Esophagus (tissue), 2 donors: ENCODE results near the gene ORMDL2. TPM values are rescaled to one million over a fixed set of nuclear protein-coding genes. Genes with fewer than 3 reads are reported as not detected.

ENCODE experiments used
- H3K27ac ChIP-seq, 2 donors: one replicate each; pipeline ENCODE4 v1.5.1; 2013; ENCODE audit warnings: low read depth in 2 of 2, mild to moderate bottlenecking in 2 of 2, inconsistent platforms in 1 of 2, low read length in 1 of 2, moderate library complexity in 1 of 2
- H3K27me3 ChIP-seq, 2 donors: one replicate each; pipeline ENCODE4 v1.6.1; 2013; ENCODE audit warnings: low read length in 2 of 2, control low read depth in 1 of 2, mild to moderate bottlenecking in 1 of 2; ENCODE audit not compliant: insufficient read depth in 2 of 2, control insufficient read depth in 1 of 2
- H3K36me3 ChIP-seq, 2 donors: one replicate each; pipeline ENCODE4 v1.6.1; 2013; ENCODE audit warnings: low read length in 1 of 2; ENCODE audit not compliant: control insufficient read depth in 2 of 2, insufficient read depth in 2 of 2
- H3K4me1 ChIP-seq, 2 donors: one replicate each; pipeline ENCODE4 v1.6.1; 2013; ENCODE audit warnings: low read length in 1 of 2; ENCODE audit not compliant: control insufficient read depth in 2 of 2, insufficient read depth in 2 of 2
- H3K4me3 ChIP-seq, 2 donors: one replicate each; pipeline ENCODE4 v1.5.1; 2013; ENCODE audit warnings: low read length in 2 of 2, mild to moderate bottlenecking in 2 of 2, low read depth in 1 of 2, moderate library complexity in 1 of 2
- H3K9me3 ChIP-seq, 2 donors: one replicate each; pipeline ENCODE4 v1.6.1; 2013; ENCODE audit warnings: mild to moderate bottlenecking in 2 of 2, low read depth in 1 of 2, low read length in 1 of 2, moderate library complexity in 1 of 2; ENCODE audit not compliant: control insufficient read depth in 2 of 2, insufficient read depth in 1 of 2
- WGBS, 2 donors: extraction: QIAGEN DNeasy Blood & Tissue Kit; methylation state at CpG; one replicate each; pipeline ENCODE4 v1.1.7; 2013; 5-methylcytosine and 5-hydroxymethylcytosine counted together
- polyA plus RNA-seq, 2 donors: library from polyadenylated mRNA; stranded (reverse); fragments of 200-250 nt; gene quantifications; one replicate each; pipeline ENCODE4 v1.2.3, GENCODE V29; 2013
- donor health status: healthy with polysubstance abuse.
- donor health status: Bipolar disorder and iron deficiency.

The ORMDL2 gene
- polyA plus RNA-seq, 2 donors, result 97.1 to 100 TPM

DNA sequence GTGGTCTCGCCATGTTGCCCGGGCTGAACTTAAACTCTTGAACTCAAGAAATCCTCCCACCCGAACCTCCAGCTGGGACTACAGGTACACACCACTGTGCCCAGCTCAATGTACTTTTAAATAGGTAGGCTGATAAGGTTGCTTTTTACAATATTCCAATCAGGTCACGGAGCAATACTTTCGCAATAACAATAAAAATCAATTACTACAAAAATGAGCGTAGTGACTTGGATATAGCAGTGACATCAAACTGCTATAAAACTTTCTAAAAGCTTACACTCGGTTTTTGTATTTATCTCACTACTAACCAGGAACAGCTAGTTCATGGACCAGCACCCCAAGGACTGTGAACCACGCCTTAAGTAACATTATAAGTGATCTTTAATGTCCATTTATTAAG is 10.9 kb upstream of the ORMDL2 start:
- Histone ChIP-seq H3K27me3 (no peaks in the 10 kb centered on the region), H3K36me3 (peaks cover 0 to 8% of the 10 kb centered on the region in 2 donors)

DNA sequence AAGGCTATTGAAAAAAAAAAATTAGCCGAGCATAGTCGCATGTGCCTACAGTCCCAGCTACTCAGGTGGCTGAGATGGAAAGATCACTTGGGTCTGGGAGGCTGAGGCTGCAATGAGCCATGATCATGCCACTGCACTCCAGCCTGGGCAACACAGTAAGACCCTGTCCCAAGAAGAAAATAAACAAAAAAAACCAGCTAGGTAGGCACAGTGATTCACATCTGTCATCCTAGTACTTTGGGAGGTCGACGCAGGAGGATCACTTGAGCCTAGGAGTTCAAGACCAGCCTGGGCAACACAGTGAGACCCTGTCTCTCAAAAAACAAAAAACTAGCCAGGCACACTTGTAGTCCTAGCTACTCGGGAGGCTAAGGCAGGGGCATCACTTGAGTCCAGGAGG is 8.6 kb upstream of the ORMDL2 start:
- H3K9me3 ChIP-seq, result no peaks in the 10 kb centered on the region
- no peak overlapping the region for H3K27ac ChIP-seq
- H3K4me1 ChIP-seq, result no peaks in the 10 kb centered on the region
- peaks cover 0 to 6% of the 10 kb centered on the region in 2 donors for H3K36me3 ChIP-seq
- H3K4me3 ChIP-seq, result no peak overlapping the region
- WGBS, 2 donors, result 80 to 91% methylated on average over 5 of the region's 5 CpGs
- H3K27me3 ChIP-seq, result no peaks in the 10 kb centered on the region

More for the DNA sequence above, 10.9 kb upstream of the ORMDL2 start:
- WGBS, 2 donors, result 90 to 92% methylated on average over 8 of the region's 8 CpGs
- Histone ChIP-seq H3K4me1 (no peaks in the 10 kb centered on the region), H3K4me3 (no peak overlapping the region), H3K9me3 (no peaks in the 10 kb centered on the region), H3K27ac (no peak overlapping the region)

DNA sequence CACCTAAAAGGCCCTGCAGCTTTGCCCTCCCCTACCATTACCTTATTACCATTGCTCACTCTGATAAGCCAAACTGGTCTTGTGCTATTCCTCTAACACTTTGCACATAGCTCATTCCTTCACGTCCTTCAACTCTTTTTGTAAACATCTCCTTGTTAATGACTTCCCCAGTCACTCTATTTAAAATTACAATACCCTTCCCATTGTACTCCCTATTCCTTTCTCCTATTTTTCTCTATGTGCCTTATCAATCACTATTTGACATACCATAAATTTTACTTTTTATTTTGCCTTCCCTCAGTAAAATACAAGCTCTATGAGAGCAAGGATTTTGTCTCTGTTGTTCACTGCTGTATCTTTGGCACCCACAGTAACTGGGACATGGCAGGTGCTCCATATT is 5.8 kb upstream of the ORMDL2 start:
- H3K36me3 ChIP-seq, result peaks cover 0 to 9% of the 10 kb centered on the region in 2 donors
- H3K4me1 ChIP-seq, result peaks cover 3 to 4% of the 10 kb centered on the region in 2 donors
- H3K9me3 ChIP-seq, result no peaks in the 10 kb centered on the region
- H3K4me3 ChIP-seq, result no peak overlapping the region
- no peaks in the 10 kb centered on the region for H3K27me3 ChIP-seq
- WGBS, 2 donors, result 25 to 37% methylated on average over 1 of the region's 1 CpG
- H3K27ac ChIP-seq, result no peak overlapping the region

DNA sequence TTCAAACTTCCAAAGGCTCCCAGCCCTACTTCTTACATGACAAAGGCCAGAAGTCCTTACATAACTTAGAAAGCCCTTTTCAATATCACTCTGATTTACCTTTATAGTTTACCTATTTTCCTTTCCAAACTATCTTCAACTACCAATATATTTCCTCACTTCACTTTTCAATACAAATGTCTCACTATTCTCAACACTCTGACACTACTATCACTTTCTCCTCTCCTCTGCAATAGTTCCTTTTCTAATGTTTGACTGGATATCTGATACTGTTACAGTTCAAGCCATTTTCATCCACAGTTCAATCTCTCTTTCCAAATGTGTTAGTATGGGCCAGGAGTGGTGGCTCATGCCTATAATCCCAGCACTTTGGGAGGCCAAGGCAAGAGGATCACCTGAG is 3.6 kb upstream of the ORMDL2 start:
- H3K27me3 ChIP-seq, result no peaks in the 10 kb centered on the region
- no peak overlapping the region for H3K27ac ChIP-seq
- no peak overlapping the region for H3K4me3 ChIP-seq
- H3K36me3 ChIP-seq, result peaks cover 0 to 5% of the 10 kb centered on the region in 2 donors
- H3K4me1 ChIP-seq, result peaks cover 4 to 7% of the 10 kb centered on the region in 2 donors
- no peaks in the 10 kb centered on the region for H3K9me3 ChIP-seq

DNA sequence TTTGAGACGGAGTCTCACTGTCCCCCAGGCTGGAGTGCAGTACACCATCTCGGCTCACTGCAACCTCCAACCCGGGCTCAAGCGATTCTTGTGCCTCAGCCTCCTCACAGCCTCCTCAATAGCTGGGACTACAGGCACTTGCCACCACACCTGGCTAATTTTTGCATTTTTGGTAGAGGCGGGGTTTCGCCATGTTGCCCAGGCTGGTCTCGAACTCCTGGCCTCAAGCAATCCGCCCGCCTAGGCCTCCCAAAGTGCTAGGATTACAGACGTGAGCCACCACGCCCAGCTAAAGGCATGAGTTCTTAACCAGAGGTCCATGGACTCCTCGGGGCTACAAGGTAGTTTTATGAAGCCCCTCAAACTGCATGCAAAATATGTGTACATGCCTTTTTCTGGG is 2.4 kb upstream of the ORMDL2 start:
- no peaks in the 10 kb centered on the region for H3K27me3 ChIP-seq
- no peaks in the 10 kb centered on the region for H3K9me3 ChIP-seq
- peaks cover 5 to 13% of the 10 kb centered on the region in 2 donors for H3K36me3 ChIP-seq
- H3K4me3 ChIP-seq, result no peak overlapping the region
- peaks cover 4 to 8% of the 10 kb centered on the region in 2 donors for H3K4me1 ChIP-seq
- H3K27ac ChIP-seq, result peak overlapping the region in 1 of 2 donors; percentile 10
- WGBS, 2 donors, result 77% methylated on average over 12 of the region's 12 CpGs

DNA sequence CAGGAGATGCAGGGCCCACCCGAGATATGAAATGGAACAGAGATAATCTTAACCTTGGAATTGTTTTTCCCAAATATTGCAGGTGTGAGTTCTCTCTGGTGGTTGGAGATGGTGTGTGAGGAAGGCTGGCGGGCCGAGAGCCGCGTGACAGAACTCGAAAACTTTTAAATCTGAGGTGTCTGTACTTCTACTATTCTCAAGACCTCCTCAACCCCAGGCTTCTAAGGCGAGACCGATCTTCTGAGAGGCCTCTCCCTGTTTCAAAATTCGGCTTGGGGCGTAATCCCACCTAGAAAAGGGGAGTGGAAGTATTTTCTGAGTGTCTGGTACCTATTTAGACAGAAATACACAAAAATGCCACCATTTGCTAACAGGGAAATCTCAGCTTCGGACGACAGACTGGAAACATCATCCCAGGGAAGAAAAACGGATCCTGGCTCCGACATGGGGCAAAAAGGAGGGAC is 928 bp upstream of the ORMDL2 start:
- H3K36me3 ChIP-seq, result peaks cover 10 to 16% of the 10 kb centered on the region in 2 donors
- no peaks in the 10 kb centered on the region for H3K9me3 ChIP-seq
- peak overlapping the region; percentile 68 to 99 for H3K4me3 ChIP-seq
- WGBS, 2 donors, result 0% methylated on average over 14 of the region's 14 CpGs
- peak overlapping the region; percentile 88 to 97 for H3K27ac ChIP-seq
- peaks cover 4 to 8% of the 10 kb centered on the region in 2 donors for H3K4me1 ChIP-seq
- no peaks in the 10 kb centered on the region for H3K27me3 ChIP-seq

DNA sequence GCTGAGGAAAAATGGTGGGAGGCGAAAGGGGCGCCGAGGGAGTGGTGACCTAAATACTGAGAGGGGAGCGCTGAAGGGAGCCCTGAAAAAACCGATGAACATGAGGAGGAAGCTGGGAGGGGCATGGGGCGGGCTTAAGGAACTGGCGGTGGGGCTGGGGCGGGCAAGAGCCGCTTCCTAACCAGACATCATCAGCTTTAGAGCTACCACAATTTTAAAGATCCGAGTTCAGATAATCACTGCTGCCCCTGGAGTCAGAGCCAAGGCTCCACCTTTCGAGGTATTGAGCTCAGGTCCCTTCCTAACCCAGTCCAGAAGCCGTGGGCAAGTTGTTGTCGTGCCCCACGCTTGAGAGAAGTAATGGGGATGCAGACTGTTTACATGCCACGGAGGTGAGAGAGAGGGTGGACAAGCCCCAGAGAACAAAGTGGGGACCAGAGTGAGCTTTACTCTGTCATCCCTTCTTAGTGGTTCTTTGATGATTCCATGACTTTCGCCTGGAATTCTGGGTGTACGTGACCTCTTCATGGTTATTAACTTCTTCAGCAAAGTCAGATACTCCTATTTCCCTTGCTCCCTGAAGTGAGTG is 393 bp downstream of the ORMDL2 start:
- 0 to 1% methylated on average over 15 to 17 of the region's 17 CpGs for WGBS, 2 donors
- Histone ChIP-seq H3K9me3 (no peaks in the 10 kb centered on the region), H3K4me3 (peak overlapping the region; percentile 59 to 99), H3K27ac (peak overlapping the region; percentile 71 to 96), H3K4me1 (peaks cover 4 to 8% of the 10 kb centered on the region in 2 donors), H3K36me3 (peaks cover 11 to 22% of the 10 kb centered on the region in 2 donors), H3K27me3 (no peaks in the 10 kb centered on the region)

DNA sequence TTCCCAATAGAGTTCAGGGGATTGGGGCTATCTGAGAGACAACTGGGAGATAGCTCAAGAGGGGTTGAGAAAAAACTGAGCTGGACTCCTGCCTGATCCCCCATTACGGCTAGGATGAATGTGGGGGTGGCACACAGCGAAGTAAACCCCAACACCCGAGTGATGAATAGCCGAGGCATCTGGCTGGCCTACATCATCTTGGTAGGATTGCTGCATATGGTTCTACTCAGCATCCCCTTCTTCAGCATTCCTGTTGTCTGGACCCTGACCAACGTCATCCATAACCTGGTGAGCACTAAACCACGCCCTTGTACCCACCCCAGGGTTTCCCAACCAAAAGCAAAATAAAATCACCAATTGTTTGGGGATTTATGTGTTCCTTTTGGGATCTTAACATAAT is 1.0 kb downstream of the ORMDL2 start:
- 59 to 60% methylated on average over 6 of the region's 6 CpGs for WGBS, 2 donors
- Histone ChIP-seq H3K9me3 (no peaks in the 10 kb centered on the region), H3K4me1 (peaks cover 4 to 8% of the 10 kb centered on the region in 2 donors), H3K27me3 (no peaks in the 10 kb centered on the region), H3K36me3 (peaks cover 11 to 23% of the 10 kb centered on the region in 2 donors), H3K27ac (peak overlapping the region in 1 of 2 donors; percentile 16), H3K4me3 (peak overlapping the region in 1 of 2 donors; percentile 99)

DNA sequence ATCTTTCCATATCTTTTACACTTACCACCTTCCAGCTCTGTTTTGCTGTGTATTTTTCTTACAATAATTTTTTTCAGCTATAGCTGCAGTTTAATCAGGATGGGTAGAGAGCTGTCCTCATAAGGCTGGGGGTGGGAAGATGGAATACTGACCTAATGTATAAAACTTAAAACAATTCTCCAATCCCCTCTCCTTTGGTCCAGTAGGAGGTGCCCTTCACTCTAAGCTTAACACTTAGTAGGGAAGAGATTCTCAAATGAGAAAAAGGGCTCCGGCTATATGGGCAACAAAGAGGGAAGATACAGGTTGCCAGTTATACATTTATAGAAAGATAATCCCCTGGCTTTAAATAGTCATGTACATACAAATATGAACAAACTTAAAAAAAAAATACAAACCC is 2.8 kb downstream of the ORMDL2 start:
- H3K36me3 ChIP-seq, result peaks cover 11 to 19% of the 10 kb centered on the region in 2 donors
- WGBS, 2 donors, result 81 to 97% methylated on average over 1 of the region's 1 CpG
- H3K27ac ChIP-seq, result no peak overlapping the region

DNA sequence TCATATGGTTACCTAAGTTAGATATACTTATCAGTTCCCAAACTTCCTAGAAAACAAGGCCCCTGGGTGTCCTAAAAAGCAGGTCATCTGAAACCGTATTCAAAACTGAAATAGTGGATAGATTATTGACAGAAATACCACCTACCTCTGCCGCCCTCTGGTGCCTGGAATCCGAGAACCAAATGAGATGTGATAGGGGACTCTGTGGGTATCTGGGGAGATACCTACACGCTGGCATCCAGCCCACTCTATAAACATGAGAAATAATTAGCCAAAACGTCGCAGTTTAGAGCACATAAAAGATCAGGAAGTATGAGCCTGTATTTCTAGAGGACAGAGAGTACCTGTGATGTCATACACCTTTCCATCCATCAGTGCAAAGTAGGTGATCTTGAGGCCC is 4.4 kb downstream of the ORMDL2 start:
- Histone ChIP-seq H3K4me1 (peaks cover 0 to 6% of the 10 kb centered on the region in 2 donors), H3K27ac (no peak overlapping the region), H3K27me3 (no peaks in the 10 kb centered on the region), H3K4me3 (no peak overlapping the region), H3K36me3 (peaks cover 11 to 19% of the 10 kb centered on the region in 2 donors), H3K9me3 (no peaks in the 10 kb centered on the region)
- 35 to 41% methylated on average over 6 of the region's 6 CpGs for WGBS, 2 donors

More for the DNA sequence above, 2.8 kb downstream of the ORMDL2 start:
- Histone ChIP-seq H3K4me1 (peaks cover under 1 to 6% of the 10 kb centered on the region in 2 donors), H3K9me3 (no peaks in the 10 kb centered on the region), H3K27me3 (no peaks in the 10 kb centered on the region), H3K4me3 (no peak overlapping the region)
